ENCODE results near the gene POMP.

POMP gene

GRCh38 chr13:28697441-28697840, 38.5 kb downstream of the POMP start:
- no peak for DNase-seq (ENCODE audit: low spot score)

DNA sequence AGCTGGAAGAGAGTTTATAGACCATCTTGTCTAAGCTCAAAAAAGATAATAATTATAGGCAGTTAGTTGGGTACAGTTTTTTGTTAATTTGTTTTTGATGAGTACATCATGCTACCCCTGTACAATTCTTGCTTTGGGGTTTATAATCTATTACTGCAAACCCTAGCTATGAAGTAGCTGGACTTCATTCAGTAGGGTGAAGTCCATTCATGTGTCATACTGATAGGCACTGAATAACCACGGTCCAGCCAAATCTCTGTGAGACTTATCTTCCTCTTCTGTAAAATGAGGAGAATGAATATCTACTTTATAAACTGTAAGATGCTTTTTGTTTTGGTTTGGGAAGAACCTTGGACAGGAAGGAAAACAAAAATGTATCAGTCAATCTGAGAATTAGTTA, 40.3 kb downstream of the POMP start:
- no peak for DNase-seq (ENCODE audit: low spot score)

GRCh38 chr13:28704282-28704681, 45.4 kb downstream of the POMP start:
- no peak for DNase-seq (ENCODE audit: low spot score)

- DNase-seq (ENCODE audit: low spot score), result no peak
Observed at GRCh38 chr13:28704919-28705318, 46.0 kb downstream of the POMP start.

GRCh38 chr13:28705461-28706083, 46.6 kb downstream of the POMP start:
- DNase-seq (ENCODE audit: low spot score), result no peak

- no peak for DNase-seq (ENCODE audit: low spot score)
Observed at GRCh38 chr13:28707629-28708427, 48.9 kb downstream of the POMP start.

DNA sequence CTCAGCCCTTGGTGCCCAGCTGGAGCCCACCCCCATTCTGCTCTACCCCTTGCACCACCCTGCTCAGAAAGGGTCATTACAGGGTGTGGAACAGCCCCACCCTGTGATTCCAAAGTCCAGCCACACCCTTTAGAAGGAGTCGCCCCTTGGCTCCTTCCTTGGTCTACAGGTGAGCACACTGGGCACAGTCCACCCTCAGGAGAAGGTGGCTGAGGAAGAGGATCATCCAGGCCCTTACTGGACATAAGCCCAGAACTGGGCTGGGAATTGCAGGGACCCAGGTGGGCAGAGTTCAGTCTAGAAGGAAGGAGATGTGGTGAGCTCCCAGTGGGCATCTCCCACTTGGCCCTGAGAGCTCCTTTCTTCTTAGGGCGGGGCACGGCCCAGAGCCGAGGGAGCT, 51.2 kb downstream of the POMP start:
- DNase-seq (ENCODE audit: low spot score), result no peak

DNA sequence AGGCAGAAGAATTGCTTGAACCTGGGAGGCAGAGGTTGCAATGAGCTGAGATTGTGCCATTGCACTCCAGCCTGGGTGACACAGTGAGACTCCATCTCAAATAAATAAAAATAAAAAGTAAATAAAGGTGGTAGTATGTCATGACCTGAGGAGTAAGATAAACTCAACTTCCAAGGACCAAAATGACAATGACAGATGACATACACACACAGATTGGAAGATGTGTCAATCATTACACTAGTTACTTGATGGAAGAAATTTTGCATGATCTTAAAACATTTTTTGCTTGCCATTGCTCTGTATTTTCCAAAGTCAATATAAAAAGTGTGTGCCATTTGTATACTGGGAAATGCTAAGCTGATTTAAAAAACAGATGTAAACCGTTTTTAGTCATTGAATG, 55.7 kb downstream of the POMP start:
- DNase-seq (ENCODE audit: low spot score), result no peak

- DNase-seq (ENCODE audit: low spot score), result no peak
Observed at GRCh38 chr13:28716511-28716910, 57.6 kb downstream of the POMP start.

- no peak for DNase-seq (ENCODE audit: low spot score)
Observed at GRCh38 chr13:28717170-28717569, 58.2 kb downstream of the POMP start.

- no peak for DNase-seq (ENCODE audit: low spot score)
Observed at GRCh38 chr13:28718196-28718542, 59.2 kb downstream of the POMP start.

DNA sequence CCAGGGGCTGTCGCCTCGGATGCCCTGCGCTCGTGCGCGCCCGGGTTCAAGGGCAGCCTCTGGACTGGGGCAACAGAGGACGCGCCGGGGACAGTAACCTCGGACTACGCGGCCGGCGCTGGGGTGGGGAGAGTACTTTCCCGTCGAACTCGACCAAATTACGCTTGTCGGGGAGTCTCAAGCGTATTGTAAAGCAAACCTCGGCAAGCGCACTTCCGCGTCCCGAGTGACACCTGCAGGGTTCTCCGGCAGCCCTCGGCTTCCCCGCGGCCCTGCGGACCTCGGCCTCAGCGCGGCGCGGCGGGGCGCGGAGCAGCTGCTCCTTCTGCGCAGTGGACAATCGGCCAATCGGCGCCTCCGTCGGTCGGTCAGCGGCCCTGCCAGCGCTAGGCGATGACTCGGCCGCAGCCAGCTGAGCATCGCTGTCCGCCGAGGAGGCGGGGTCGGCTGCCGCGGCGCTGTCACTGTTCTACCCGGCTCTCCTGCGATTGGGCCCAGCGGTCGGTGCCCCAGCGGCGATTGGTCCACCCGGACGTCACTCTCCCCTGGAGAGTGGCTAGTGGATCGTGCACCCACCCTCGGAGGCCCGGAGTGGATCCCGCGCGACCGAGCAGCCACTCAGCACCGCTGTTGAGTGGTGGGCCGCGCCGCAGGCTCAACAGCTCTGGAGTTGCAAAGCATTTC, 59.8 kb downstream of the POMP start, which contains the start of gene SLC46A3:
Gene SLC46A3, minus strand, starts transcription at position 428 of the 684 bp plus-strand sequence. CDS start 972 bp downstream, outside the sequence.
- peak; percentile 96 for DNase-seq (ENCODE audit: low spot score)

- DNase-seq (ENCODE audit: low spot score), result no peak
Observed at GRCh38 chr13:28719227-28720055, 60.5 kb downstream of the POMP start.

DNA sequence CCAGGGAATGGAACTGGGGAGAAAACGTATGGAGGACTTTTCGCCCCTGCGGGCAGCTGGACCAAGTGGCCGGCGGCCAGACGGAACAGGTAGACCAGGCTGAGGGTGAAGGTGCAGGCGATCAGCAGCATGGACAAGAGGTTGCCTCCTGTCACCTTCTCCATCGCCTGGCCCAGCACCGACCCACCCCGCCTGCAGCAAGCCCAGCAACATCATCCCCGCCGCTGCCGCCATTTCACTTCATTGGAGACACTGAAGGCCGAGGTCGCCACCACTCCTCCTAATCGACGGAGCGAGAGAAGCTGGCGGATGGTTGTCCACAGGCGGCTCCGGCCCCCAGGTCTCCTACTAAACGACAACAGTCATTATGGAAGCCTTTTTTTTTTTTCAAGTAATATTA, 64.9 kb downstream of the POMP start:
- DNase-seq (ENCODE audit: low spot score), result no peak

DNA sequence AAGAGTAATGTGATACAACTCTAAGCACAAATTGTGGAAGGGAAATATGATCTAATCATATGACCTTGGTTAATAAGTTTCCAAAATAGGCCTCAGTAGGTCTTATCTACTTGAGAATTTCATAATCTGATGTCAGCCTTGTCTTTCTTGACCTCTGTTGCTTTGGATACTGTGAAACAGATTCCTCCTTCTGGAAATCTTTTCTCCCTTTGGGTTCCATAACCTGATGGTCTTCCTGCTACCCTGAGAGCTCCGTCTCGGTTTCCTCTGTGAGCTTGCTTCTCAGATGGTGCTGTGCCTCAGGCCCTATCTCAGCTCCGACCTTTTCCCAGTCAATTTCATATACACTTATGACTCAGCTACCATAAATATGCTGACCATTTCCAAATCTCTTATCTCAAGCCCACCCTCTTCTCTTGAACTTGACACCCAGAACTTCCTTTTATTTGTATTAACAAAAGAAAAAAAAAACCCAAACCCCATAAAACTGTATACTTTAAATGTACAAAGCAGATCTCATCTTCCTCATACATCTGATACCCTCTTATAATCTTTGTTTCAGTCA, 66.2 kb downstream of the POMP start:
- no peak for DNase-seq (ENCODE audit: low spot score)

All from HuH-7 (cell line).